ENCODE measurements around the gene GNPNAT1. TPM values are rescaled to one million over a fixed set of nuclear protein-coding genes. Genes with fewer than 3 reads are reported as not detected.

The GNPNAT1 gene
- total and polyA plus RNA-seq, 2 experiments from 2014 or later = 44.4 to 68.7 TPM

DNA sequence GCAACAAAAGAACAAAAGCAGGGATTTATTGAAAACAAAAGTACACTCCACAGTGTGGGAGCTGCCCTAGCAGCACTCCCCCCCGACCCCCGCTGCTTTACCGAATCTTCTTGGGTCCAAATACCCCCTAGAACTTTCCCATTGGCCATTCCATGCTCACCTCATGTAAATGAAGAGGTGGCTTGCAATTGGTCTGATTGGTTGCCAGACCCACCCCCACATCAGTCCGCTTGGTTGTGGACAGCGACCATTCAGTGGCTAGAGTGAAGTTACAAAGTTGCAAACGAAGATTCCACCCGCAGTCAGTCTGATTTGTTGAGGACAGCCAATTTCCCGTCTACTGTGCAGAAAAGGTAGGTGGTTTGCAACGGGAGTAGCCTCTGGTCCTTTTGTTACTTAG, 57.6 kb downstream of the GNPNAT1 start:
- H3K36me3 Mint-ChIP-seq (ENCODE audit: low read depth) = peaks cover 45% of the 10 kb centered on the region
- peak overlapping the region; percentile 57; the same call in 1 of the 2 replicates for H3K27ac Mint-ChIP-seq
- H3K27me3 ChIP-seq (ENCODE audit: insufficient read depth) = no peaks in the 10 kb centered on the region
- H3K27me3 Mint-ChIP-seq (ENCODE audit: insufficient read depth, low read depth, poor library complexity) = peaks cover 3% of the 10 kb centered on the region
- peak overlapping the region; percentile 32; the same call in 1 of the 2 replicates for H3K27ac ChIP-seq (ENCODE audit: low read depth)
- peaks cover 2% of the 10 kb centered on the region; the same call in 1 of the 2 replicates for H4K20me1 ChIP-seq (replicated peaks; ENCODE audit: insufficient read depth)
- H2AFZ ChIP-seq = no peak overlapping the region
- H3K9me2 ChIP-seq (ENCODE audit: insufficient read depth) = no peaks in the 10 kb centered on the region
- no peaks in the 10 kb centered on the region for H3F3A ChIP-seq (replicated peaks; ENCODE audit: low read depth)
- H3K36me3 ChIP-seq (ENCODE audit: insufficient read depth) = no peaks in the 10 kb centered on the region
- DNase-seq (ENCODE audit: low spot score) = no peak
- TF ChIP-seq, protein P1, sequence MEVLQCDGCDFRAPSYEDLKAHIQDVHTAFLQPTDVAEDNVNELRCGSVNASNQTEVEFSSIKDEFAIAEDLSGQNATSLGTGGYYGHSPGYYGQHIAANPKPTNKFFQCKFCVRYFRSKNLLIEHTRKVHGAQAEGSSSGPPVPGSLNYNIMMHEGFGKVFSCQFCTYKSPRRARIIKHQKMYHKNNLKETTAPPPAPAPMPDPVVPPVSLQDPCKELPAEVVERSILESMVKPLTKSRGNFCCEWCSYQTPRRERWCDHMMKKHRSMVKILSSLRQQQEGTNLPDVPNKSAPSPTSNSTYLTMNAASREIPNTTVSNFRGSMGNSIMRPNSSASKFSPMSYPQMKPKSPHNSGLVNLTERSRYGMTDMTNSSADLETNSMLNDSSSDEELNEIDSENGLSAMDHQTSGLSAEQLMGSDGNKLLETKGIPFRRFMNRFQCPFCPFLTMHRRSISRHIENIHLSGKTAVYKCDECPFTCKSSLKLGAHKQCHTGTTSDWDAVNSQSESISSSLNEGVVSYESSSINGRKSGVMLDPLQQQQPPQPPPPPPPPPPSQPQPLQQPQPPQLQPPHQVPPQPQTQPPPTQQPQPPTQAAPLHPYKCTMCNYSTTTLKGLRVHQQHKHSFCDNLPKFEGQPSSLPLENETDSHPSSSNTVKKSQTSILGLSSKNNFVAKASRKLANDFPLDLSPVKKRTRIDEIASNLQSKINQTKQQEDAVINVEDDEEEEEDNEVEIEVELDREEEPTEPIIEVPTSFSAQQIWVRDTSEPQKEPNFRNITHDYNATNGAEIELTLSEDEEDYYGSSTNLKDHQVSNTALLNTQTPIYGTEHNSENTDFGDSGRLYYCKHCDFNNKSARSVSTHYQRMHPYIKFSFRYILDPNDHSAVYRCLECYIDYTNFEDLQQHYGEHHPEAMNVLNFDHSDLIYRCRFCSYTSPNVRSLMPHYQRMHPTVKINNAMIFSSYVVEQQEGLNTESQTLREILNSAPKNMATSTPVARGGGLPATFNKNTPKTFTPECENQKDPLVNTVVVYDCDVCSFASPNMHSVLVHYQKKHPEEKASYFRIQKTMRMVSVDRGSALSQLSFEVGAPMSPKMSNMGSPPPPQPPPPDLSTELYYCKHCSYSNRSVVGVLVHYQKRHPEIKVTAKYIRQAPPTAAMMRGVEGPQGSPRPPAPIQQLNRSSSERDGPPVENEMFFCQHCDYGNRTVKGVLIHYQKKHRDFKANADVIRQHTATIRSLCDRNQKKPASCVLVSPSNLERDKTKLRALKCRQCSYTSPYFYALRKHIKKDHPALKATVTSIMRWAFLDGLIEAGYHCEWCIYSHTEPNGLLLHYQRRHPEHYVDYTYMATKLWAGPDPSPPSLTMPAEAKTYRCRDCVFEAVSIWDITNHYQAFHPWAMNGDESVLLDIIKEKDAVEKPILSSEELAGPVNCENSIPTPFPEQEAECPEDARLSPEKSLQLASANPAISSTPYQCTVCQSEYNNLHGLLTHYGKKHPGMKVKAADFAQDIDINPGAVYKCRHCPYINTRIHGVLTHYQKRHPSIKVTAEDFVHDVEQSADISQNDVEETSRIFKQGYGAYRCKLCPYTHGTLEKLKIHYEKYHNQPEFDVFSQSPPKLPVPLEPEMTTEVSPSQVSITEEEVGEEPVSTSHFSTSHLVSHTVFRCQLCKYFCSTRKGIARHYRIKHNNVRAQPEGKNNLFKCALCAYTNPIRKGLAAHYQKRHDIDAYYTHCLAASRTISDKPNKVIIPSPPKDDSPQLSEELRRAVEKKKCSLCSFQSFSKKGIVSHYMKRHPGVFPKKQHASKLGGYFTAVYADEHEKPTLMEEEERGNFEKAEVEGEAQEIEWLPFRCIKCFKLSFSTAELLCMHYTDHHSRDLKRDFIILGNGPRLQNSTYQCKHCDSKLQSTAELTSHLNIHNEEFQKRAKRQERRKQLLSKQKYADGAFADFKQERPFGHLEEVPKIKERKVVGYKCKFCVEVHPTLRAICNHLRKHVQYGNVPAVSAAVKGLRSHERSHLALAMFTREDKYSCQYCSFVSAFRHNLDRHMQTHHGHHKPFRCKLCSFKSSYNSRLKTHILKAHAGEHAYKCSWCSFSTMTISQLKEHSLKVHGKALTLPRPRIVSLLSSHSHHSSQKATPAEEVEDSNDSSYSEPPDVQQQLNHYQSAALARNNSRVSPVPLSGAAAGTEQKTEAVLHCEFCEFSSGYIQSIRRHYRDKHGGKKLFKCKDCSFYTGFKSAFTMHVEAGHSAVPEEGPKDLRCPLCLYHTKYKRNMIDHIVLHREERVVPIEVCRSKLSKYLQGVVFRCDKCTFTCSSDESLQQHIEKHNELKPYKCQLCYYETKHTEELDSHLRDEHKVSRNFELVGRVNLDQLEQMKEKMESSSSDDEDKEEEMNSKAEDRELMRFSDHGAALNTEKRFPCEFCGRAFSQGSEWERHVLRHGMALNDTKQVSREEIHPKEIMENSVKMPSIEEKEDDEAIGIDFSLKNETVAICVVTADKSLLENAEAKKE (CRISPR knock-in tag; IDR thresholded peaks at IDR 0.05) = no peak
- TF ChIP-seq EZH2phosphoT487 (IDR thresholded peaks at IDR 0.05; ENCODE audit: unreplicated experiment) (no peak), POLR2AphosphoS5 (IDR thresholded peaks at IDR 0.05; ENCODE audit: low read depth) (no peak), EZH2 (IDR thresholded peaks at IDR 0.05; ENCODE audit: low read depth, unreplicated experiment) (no peak), REST (IDR thresholded peaks at IDR 0.05; ENCODE audit: unreplicated experiment) (peak; percentile 14)
- TF ChIP-seq, protein P2, sequence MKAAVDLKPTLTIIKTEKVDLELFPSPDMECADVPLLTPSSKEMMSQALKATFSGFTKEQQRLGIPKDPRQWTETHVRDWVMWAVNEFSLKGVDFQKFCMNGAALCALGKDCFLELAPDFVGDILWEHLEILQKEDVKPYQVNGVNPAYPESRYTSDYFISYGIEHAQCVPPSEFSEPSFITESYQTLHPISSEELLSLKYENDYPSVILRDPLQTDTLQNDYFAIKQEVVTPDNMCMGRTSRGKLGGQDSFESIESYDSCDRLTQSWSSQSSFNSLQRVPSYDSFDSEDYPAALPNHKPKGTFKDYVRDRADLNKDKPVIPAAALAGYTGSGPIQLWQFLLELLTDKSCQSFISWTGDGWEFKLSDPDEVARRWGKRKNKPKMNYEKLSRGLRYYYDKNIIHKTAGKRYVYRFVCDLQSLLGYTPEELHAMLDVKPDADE (IDR thresholded peaks at IDR 0.05) = no peak
- peak overlapping the region; percentile 50; the same call in 1 of the 2 replicates for H3K4me2 ChIP-seq
- peaks cover 26% of the 10 kb centered on the region for H3K4me1 ChIP-seq (ENCODE audit: insufficient read depth)
- peaks cover 86% of the 10 kb centered on the region for H3K79me2 ChIP-seq (replicated peaks; ENCODE audit: insufficient read depth)
- no peak overlapping the region; the same call in 2 of the 3 replicates for H3K4me3 Mint-ChIP-seq
- ATAC-seq = no peak
- H3K4me3 ChIP-seq = 0 out of 2 replicates have a peak overlapping the region, but pooled peaks have one; percentile 17
- H3K9me3 Mint-ChIP-seq = no peaks in the 10 kb centered on the region
- peaks cover 50% of the 10 kb centered on the region for H3K4me1 Mint-ChIP-seq
